HepG2 (cell line): ENCODE measurements around the gene MYL9. TPM values are rescaled to one million over a fixed set of nuclear protein-coding genes. Genes with fewer than 3 reads are reported as not detected.

ENCODE experiments used
- ADNP ChIP-seq: sonication (generic); formaldehyde crosslinking; IDR thresholded peaks from 2 replicates; pipeline ENCODE4 v1.4.0; 2020; ENCODE audit warnings: missing genetic modification reagents
- AGO1 ChIP-seq: fragments of 200-400 bp; formaldehyde crosslinking; IDR thresholded peaks from 2 replicates; pipeline ENCODE4 v1.6.1; 2017; ENCODE audit warnings: mild to moderate bottlenecking, low read depth, low read length, moderate library complexity; ENCODE audit not compliant: poor library complexity, severe bottlenecking
- ATM ChIP-seq: fragments of 450-650 bp; IDR thresholded peaks from 2 replicates; pipeline ENCODE4 v1.7.1; 2017; ENCODE audit warnings: mild to moderate bottlenecking, borderline replicate concordance
- CCDC6 ChIP-seq: sonication (generic); formaldehyde crosslinking; IDR thresholded peaks from 2 replicates; pipeline ENCODE4 v1.8.1; 2022; ENCODE audit warnings: mild to moderate bottlenecking, missing genetic modification reagents, moderate library complexity
- CEBPG ChIP-seq: IDR thresholded peaks from 2 replicates; pipeline ENCODE4 v1.6.1; 2016
- CERS6 ChIP-seq: sonication (generic); formaldehyde crosslinking; IDR thresholded peaks from 2 replicates; pipeline ENCODE4 v1.5.0; 2020; ENCODE audit warnings: missing genetic modification reagents
- FOXM1 ChIP-seq: sonication (generic); formaldehyde crosslinking; IDR thresholded peaks from 2 replicates; pipeline ENCODE4 v1.5.0; 2020; ENCODE audit warnings: missing genetic modification reagents
- GPN1 ChIP-seq: sonication (generic); formaldehyde crosslinking; IDR thresholded peaks from 2 replicates; pipeline ENCODE4 v1.5.1; 2020; ENCODE audit warnings: missing genetic modification reagents, borderline replicate concordance
- HNRNPL ChIP-seq: fragments of 200-400 bp; formaldehyde crosslinking; IDR thresholded peaks from 2 replicates; pipeline ENCODE4 v1.6.1; 2017; ENCODE audit warnings: mild to moderate bottlenecking, low read depth, low read length
- HOXA3 ChIP-seq: sonication (generic); formaldehyde crosslinking; IDR thresholded peaks from 2 replicates; pipeline ENCODE4 v1.5.0; 2020; ENCODE audit warnings: missing genetic modification reagents
- MAFG ChIP-seq: sonication (generic); formaldehyde crosslinking; IDR thresholded peaks from 2 replicates; pipeline ENCODE4 v1.5.1; 2020; ENCODE audit warnings: mild to moderate bottlenecking, missing genetic modification reagents
- MED1 ChIP-seq: sonication (generic); formaldehyde crosslinking; IDR thresholded peaks from 2 replicates; pipeline ENCODE4 v1.4.0; 2020; ENCODE audit warnings: missing genetic modification reagents
- RBFOX2 ChIP-seq: fragments of 200-400 bp; formaldehyde crosslinking; IDR thresholded peaks from 2 replicates; pipeline ENCODE4 v1.6.1; 2017; ENCODE audit warnings: low read depth, mild to moderate bottlenecking, low read length
- RFXAP ChIP-seq: sonication (generic); formaldehyde crosslinking; IDR thresholded peaks from 2 replicates; pipeline ENCODE4 v1.4.0; 2020; ENCODE audit warnings: missing genetic modification reagents, borderline replicate concordance
- TRIM22 ChIP-seq: fragments of 450-650 bp; IDR thresholded peaks from 2 replicates; pipeline ENCODE4 v1.6.1; 2017
- YEATS4 ChIP-seq: sonication (generic); formaldehyde crosslinking; IDR thresholded peaks from 2 replicates; pipeline ENCODE4 v1.4.0; 2020; ENCODE audit warnings: missing genetic modification reagents, borderline replicate concordance
- ZBTB7B ChIP-seq: sonication (generic); formaldehyde crosslinking; IDR thresholded peaks from 2 replicates; pipeline ENCODE4 v1.4.0; 2020; ENCODE audit warnings: missing genetic modification reagents
- ZNF225 ChIP-seq: sonication (generic); formaldehyde crosslinking; IDR thresholded peaks from 2 replicates; pipeline ENCODE4 v1.4.0; 2020; ENCODE audit warnings: mild to moderate bottlenecking, missing genetic modification reagents
- ZNF263 ChIP-seq: sonication (generic); formaldehyde crosslinking; IDR thresholded peaks from 2 replicates; pipeline ENCODE4 v1.4.0; 2020; ENCODE audit warnings: missing genetic modification reagents
- ZNF30 ChIP-seq: sonication (generic); formaldehyde crosslinking; IDR thresholded peaks from 2 replicates; pipeline ENCODE4 v1.5.0; 2020; ENCODE audit warnings: mild to moderate bottlenecking, missing genetic modification reagents
- ZNF563 ChIP-seq: sonication (generic); formaldehyde crosslinking; IDR thresholded peaks from 2 replicates; pipeline ENCODE4 v1.8.0; 2022; ENCODE audit warnings: mild to moderate bottlenecking, moderate library complexity, missing genetic modification reagents
- ZNF747 ChIP-seq: sonication (generic); formaldehyde crosslinking; IDR thresholded peaks from 2 replicates; pipeline ENCODE4 v1.8.1; 2023; ENCODE audit warnings: missing genetic modification reagents, mild to moderate bottlenecking, borderline replicate concordance
- ZNF775 ChIP-seq: sonication (generic); formaldehyde crosslinking; IDR thresholded peaks from 2 replicates; pipeline ENCODE4 v1.4.0; 2020; ENCODE audit warnings: missing genetic modification reagents, mild to moderate bottlenecking, moderate library complexity, borderline replicate concordance
- ZNF83 ChIP-seq: sonication (generic); formaldehyde crosslinking; IDR thresholded peaks from 2 replicates; pipeline ENCODE4 v1.4.0; 2020; ENCODE audit warnings: missing genetic modification reagents, mild to moderate bottlenecking, borderline replicate concordance
- ZNF891 ChIP-seq: sonication (generic); formaldehyde crosslinking; IDR thresholded peaks from 2 replicates; pipeline ENCODE4 v1.5.0; 2020; ENCODE audit warnings: mild to moderate bottlenecking, missing genetic modification reagents
- ZSCAN22 ChIP-seq: sonication (generic); formaldehyde crosslinking; IDR thresholded peaks from 2 replicates; pipeline ENCODE4 v1.4.0; 2020; ENCODE audit warnings: mild to moderate bottlenecking, missing genetic modification reagents
- polyA plus RNA-seq, 8 experiments: library from polyadenylated mRNA; depleted of rRNA in 3 of 8; stranded (reverse) in 7 of 8; unstranded in 1 of 8; fragments of >200 nt; fragmentation: Illumina TruSeq in 4 of 8; extraction: Trizol in 4 of 8; gene quantifications; 2 replicates each; pipeline versions ENCODE4 v1.2.1 to v1.2.3, GENCODE V29; 2011 to 2016; ENCODE audit warnings: low read depth in 4 of 8, missing spikeins in 1 of 8, mixed read lengths in 1 of 8; ENCODE audit not compliant: insufficient read depth in 1 of 8
- total RNA-seq, 5 experiments: library from RNA; depleted of rRNA; stranded (reverse); fragments of >200 nt; fragmentation: Illumina TruSeq; extraction: Trizol; gene quantifications; 2 replicates each; pipeline ENCODE4 v1.2.3, GENCODE V29; 2016; ENCODE audit warnings: low read depth in 1 of 5
- TF ChIP-seq, protein P1 (sequence below): sonication (generic); formaldehyde crosslinking; IDR thresholded peaks from 2 replicates; pipeline ENCODE4 v1.4.0; 2020; ENCODE audit warnings: missing genetic modification reagents

MYL9 gene
- total and polyA plus RNA-seq, 2 of the 13 experiments (the other 11 are each of a cell fraction or from before 2014, with no cell fraction given), result 0.87 to 2.2 TPM

DNA sequence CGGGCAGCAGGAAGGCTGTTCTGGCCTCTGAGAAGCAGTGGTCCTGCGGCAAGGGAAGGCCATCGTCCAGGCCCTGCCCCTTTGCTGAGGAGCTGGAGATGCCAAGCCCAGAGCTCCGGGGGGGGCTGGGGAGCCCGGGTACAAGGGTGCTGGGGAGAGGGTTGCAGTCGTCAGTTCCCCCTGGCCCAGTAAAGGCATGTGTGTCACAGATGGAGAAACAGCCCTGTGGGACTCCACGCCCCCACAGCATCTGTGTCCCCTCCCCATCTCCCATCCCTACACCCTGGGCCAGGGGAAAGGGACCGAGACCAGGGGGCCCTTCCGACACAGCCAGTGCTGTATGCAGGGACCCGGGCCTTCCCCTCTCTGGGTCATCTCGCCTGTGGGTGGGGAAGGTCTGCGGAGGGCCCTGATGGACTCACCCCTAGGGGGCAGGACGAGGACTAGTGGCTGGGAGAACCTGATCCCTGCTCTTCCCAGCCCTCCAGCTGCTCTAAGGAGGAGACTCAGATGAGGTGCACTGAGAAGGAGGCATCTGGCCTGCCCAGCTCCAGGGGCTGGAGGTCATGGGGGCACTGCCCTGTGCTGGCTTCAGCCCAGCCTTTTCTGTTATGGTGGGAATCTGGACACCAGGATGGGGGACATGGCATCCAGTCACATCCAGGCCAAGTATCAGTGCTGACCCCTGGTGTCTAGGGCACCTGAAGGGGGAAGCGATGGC, 609 bp downstream of the MYL9 start (continued):
- 0 out of 2 replicates have a peak, but pooled peaks have one; percentile 23 for TF ChIP-seq YEATS4
- peak; percentile 52; the same call in 1 of the 2 replicates for TF ChIP-seq ZNF891
- peak; percentile 31; the same call in 1 of the 2 replicates for TF ChIP-seq ZNF263
- TF ChIP-seq MED1, result no peak; the same call in 1 of the 2 replicates
- TF ChIP-seq FOXM1 (CRISPR knock-in tag), result no peak
- TF ChIP-seq CERS6 (CRISPR knock-in tag), result peak; percentile 71; the same call in 1 of the 2 replicates
- TF ChIP-seq ZSCAN22 (CRISPR knock-in tag), result no peak
- 0 out of 2 replicates have a peak, but pooled peaks have one; percentile 46 for TF ChIP-seq HNRNPL
- peak; percentile 37; the same call in 1 of the 2 replicates for TF ChIP-seq ZNF83 (CRISPR knock-in tag)
- TF ChIP-seq GPN1 (CRISPR knock-in tag), result 0 out of 2 replicates have a peak, but pooled peaks have one; percentile 29
- TF ChIP-seq CEBPG (CRISPR knock-in tag), result no peak
- TF ChIP-seq ADNP, result peak; percentile 43; the same call in 1 of the 2 replicates
- no peak for TF ChIP-seq ZNF30 (CRISPR knock-in tag)
- TF ChIP-seq CCDC6 (CRISPR knock-in tag), result no peak
- TF ChIP-seq ZNF563 (CRISPR knock-in tag), result peak; percentile 64; the same call in 1 of the 2 replicates
- no peak for TF ChIP-seq TRIM22
- peak; percentile 10; the same call in 1 of the 2 replicates for TF ChIP-seq ZNF225 (CRISPR knock-in tag)
- no peak for TF ChIP-seq MAFG
- no peak for TF ChIP-seq ZNF775
- TF ChIP-seq, protein P1, sequence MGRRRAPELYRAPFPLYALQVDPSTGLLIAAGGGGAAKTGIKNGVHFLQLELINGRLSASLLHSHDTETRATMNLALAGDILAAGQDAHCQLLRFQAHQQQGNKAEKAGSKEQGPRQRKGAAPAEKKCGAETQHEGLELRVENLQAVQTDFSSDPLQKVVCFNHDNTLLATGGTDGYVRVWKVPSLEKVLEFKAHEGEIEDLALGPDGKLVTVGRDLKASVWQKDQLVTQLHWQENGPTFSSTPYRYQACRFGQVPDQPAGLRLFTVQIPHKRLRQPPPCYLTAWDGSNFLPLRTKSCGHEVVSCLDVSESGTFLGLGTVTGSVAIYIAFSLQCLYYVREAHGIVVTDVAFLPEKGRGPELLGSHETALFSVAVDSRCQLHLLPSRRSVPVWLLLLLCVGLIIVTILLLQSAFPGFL, result no peak
- peak; percentile 3; the same call in 1 of the 2 replicates for TF ChIP-seq RBFOX2
- no peak for TF ChIP-seq ZNF747
- peak; percentile 11 for TF ChIP-seq AGO1
- TF ChIP-seq ATM, result no peak
- TF ChIP-seq HOXA3 (CRISPR knock-in tag), result peak; percentile 30; the same call in 1 of the 2 replicates
- 0 out of 2 replicates have a peak, but pooled peaks have one; percentile 19 for TF ChIP-seq ZBTB7B (CRISPR knock-in tag)
- peak; percentile 37; the same call in 1 of the 2 replicates for TF ChIP-seq RFXAP
